Daoy (cell line): ENCODE results near the gene HHATL. TPM values are rescaled to one million over a fixed set of nuclear protein-coding genes. Genes with fewer than 3 reads are reported as not detected.

ENCODE experiments used
- DNase-seq: peaks from one replicate; pipeline ENCODE4 v3.0.0-alpha.2; 2015; ENCODE audit warnings: low read depth
- total RNA-seq: library from RNA; depleted of rRNA; stranded (reverse); fragments of >200 nt; shearing (Covaris generic); gene quantifications from 2 replicates; pipeline ENCODE4 v1.2.3, GENCODE V29; 2014; rRNA removed

Gene HHATL
- not detected in 2 replicates for total RNA-seq

- DNase-seq, result no peak
Measured at GRCh38 chr3:42702066-42702951, at the start of gene HHATL. TSS of gene HHATL (minus strand) at chr3:42702798. CDS start at chr3:42700826, 1,972 bp downstream.

- DNase-seq, result no peak
Measured at GRCh38 chr3:42751609-42752008, 49.0 kb upstream of the HHATL start.

- no peak for DNase-seq
Measured at GRCh38 chr3:42750834-42751233, 48.2 kb upstream of the HHATL start.

- DNase-seq, result no peak
Measured at GRCh38 chr3:42749753-42750231, 47.2 kb upstream of the HHATL start.

GRCh38 chr3:42749025-42749752 lies 46.6 kb upstream of the HHATL start:
- no peak for DNase-seq

- no peak for DNase-seq
Measured at GRCh38 chr3:42747581-42747980, 45.0 kb upstream of the HHATL start.

- DNase-seq, result no peak
Measured at GRCh38 chr3:42746455-42747450, 44.2 kb upstream of the HHATL start.

- no peak for DNase-seq
Measured at GRCh38 chr3:42745776-42746454, 43.3 kb upstream of the HHATL start.

GRCh38 chr3:42745291-42745745 lies 42.7 kb upstream of the HHATL start:
- no peak for DNase-seq

- no peak for DNase-seq
Measured at GRCh38 chr3:42743204-42743995, 40.8 kb upstream of the HHATL start.

GRCh38 chr3:42742688-42743087 lies 40.1 kb upstream of the HHATL start:
- no peak for DNase-seq

- DNase-seq, result no peak
Measured at GRCh38 chr3:42742259-42742658, 39.7 kb upstream of the HHATL start.

GRCh38 chr3:42741796-42742195 lies 39.2 kb upstream of the HHATL start:
- DNase-seq, result no peak

GRCh38 chr3:42739401-42740158 lies 37.0 kb upstream of the HHATL start:
- no peak for DNase-seq

GRCh38 chr3:42736531-42736930 lies 33.9 kb upstream of the HHATL start:
- DNase-seq, result no peak

- no peak for DNase-seq
Measured at GRCh38 chr3:42736081-42736480, 33.5 kb upstream of the HHATL start.

- no peak for DNase-seq
Measured at GRCh38 chr3:42735615-42736014, 33.0 kb upstream of the HHATL start.

GRCh38 chr3:42735019-42735418 lies 32.4 kb upstream of the HHATL start:
- no peak for DNase-seq

- no peak for DNase-seq
Measured at GRCh38 chr3:42734263-42734860, 31.8 kb upstream of the HHATL start.
